Ovary (tissue), 9 donors: ENCODE measurements around the gene WFDC1. TPM values are rescaled to one million over a fixed set of nuclear protein-coding genes. Genes with fewer than 3 reads are reported as not detected.

ENCODE experiments used
- DNase-seq, 5 donors: peaks; one replicate each; pipeline ENCODE4 v3.0.0-alpha.2; 2019 to 2020
- H3K27ac ChIP-seq, 2 donors: fragments of 200-600 bp; one replicate each; pipeline versions ENCODE4 v1.5.1 to v1.8.0; 2019 to 2022
- H3K27me3 ChIP-seq: fragments of 200-600 bp; one replicate; pipeline ENCODE4 v1.8.0; 2022
- H3K36me3 ChIP-seq: fragments of 200-600 bp; sonication (generic); one replicate; pipeline ENCODE4 v1.5.1; 2019
- H3K4me1 ChIP-seq: one replicate; pipeline ENCODE4 v1.8.1; 2013; ENCODE audit warnings: mild to moderate bottlenecking, moderate library complexity; ENCODE audit not compliant: insufficient read depth
- H3K4me3 ChIP-seq: fragments of 200-600 bp; sonication (generic); one replicate; pipeline ENCODE4 v1.5.1; 2017
- H3K9me3 ChIP-seq, 2 donors: fragments of 200-600 bp in 1 of 2; sonication (generic) in 1 of 2; one replicate each; pipeline versions ENCODE4 v1.5.1 to v1.8.1; 2013 to 2019; ENCODE audit warnings: mild to moderate bottlenecking in 1 of 2, moderate library complexity in 1 of 2
- EP300 ChIP-seq: sonication (generic); formaldehyde crosslinking; IDR thresholded peaks from one replicate; pipeline ENCODE4 v1.6.1; 2017; ENCODE audit warnings: antibody characterized with exemption
- POLR2A ChIP-seq: fragments of 450-650 bp; IDR thresholded peaks from one replicate; pipeline ENCODE4 v1.6.1; 2017; ENCODE audit warnings: antibody characterized with exemption, mild to moderate bottlenecking, moderate library complexity
- WGBS, 3 donors: extraction: QIAGEN DNeasy Blood & Tissue Kit in 1 of 3; methylation state at CpG; one replicate each; pipeline versions ENCODE4 v1.1.5 to v1.1.7; 2013 to 2017; 5-methylcytosine and 5-hydroxymethylcytosine counted together
- intact Hi-C, 4 donors: fragments of 100-400 bp; cut with DNase I; formaldehyde crosslinking; loops; one replicate each; pipeline versions ENCODE4 v1.11.0 to v1.15.1; 2022 to 2023
- polyA plus RNA-seq, 2 donors: library from polyadenylated mRNA; stranded (reverse); fragments of 200-250 nt in 1 of 2; fragments of 350-450 nt in 1 of 2; fragmentation: Illumina TruSeq in 1 of 2; extraction: RNeasy Lipid Tissue Mini Kit (QIAGEN cat#74804) in 1 of 2; gene quantifications; one replicate each; pipeline ENCODE4 v1.2.3, GENCODE V29; 2013 to 2014
- total RNA-seq, 7 donors: library from RNA; depleted of rRNA in 2 of 7; stranded (reverse); fragments of >200 nt in 2 of 7; fragmentation: NEBNext Ultra II Directional in 3 of 7; extraction: Animal tissue kit (Norgen Biotek cat#: 25700) in 3 of 7; gene quantifications; one replicate each; pipeline versions ENCODE4 v1.1.0 to v1.2.4, GENCODE V29; 2016 to 2023
- TF ChIP-seq, protein P1 (sequence below), 3 donors: fragments of 450-650 bp in 2 of 3; fragments of 200-600 bp in 1 of 3; IDR thresholded peaks; one replicate each; pipeline versions ENCODE4 v1.5.1 to v1.8.0; 2016 to 2022; ENCODE audit warnings: antibody characterized with exemption in 3 of 3, mild to moderate bottlenecking in 1 of 3
- donor health status: DM: no; HTN: no; CAD: no; lungs with moderate emphysema.
- donor health status: DM: no; HTN: no; CAD: no.
- donor health status: Bipolar disorder and iron deficiency.
- donor health status: DM: yes; HTN: yes; CAD: no.
- donor health status: DM: no; HTN: no; CAD: no.
- donor health status: DM: yes; HTN: yes; CAD: no.

The WFDC1 gene
- total and polyA plus RNA-seq, 9 donors, result 0.57 to 10.7 (median 2.1) TPM

DNA sequence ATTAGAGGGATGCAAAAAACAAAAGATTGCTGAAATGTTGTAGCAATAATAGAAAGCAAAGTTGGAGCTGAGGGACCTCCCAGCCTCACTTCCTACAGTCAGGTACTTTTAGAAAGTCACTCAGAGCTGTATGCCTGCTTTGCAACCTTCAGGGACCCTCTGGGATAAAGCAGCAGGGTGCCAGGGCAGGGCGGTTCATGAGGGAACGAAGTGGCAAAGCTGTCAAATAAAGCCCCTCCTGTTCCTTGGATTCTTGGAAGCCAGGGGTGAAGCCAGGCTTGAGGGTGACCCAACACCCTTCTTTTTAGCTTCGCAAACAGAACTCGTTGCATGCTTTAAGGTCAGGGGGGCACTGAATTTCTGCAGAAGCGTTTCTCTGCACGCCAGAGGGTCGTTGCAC, 74.4 kb downstream of the WFDC1 start:
- H3K36me3 ChIP-seq, result no peaks in the 10 kb centered on the region
- WGBS, 3 donors, result 64 to 70% (median 69%) methylated on average over 7 of the region's 7 CpGs
- no peaks in the 10 kb centered on the region for H3K9me3 ChIP-seq
- TF ChIP-seq POLR2A (no peak), EP300 (no peak)
- TF ChIP-seq, protein P1, sequence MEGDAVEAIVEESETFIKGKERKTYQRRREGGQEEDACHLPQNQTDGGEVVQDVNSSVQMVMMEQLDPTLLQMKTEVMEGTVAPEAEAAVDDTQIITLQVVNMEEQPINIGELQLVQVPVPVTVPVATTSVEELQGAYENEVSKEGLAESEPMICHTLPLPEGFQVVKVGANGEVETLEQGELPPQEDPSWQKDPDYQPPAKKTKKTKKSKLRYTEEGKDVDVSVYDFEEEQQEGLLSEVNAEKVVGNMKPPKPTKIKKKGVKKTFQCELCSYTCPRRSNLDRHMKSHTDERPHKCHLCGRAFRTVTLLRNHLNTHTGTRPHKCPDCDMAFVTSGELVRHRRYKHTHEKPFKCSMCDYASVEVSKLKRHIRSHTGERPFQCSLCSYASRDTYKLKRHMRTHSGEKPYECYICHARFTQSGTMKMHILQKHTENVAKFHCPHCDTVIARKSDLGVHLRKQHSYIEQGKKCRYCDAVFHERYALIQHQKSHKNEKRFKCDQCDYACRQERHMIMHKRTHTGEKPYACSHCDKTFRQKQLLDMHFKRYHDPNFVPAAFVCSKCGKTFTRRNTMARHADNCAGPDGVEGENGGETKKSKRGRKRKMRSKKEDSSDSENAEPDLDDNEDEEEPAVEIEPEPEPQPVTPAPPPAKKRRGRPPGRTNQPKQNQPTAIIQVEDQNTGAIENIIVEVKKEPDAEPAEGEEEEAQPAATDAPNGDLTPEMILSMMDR (IDR thresholded peaks at IDR 0.05), result no peak
- intact Hi-C loops, result no loop called here
- no peaks in the 10 kb centered on the region for H3K4me1 ChIP-seq
- no peak overlapping the region for H3K4me3 ChIP-seq
- H3K27ac ChIP-seq, result no peak overlapping the region
- no peak for DNase-seq
- no peaks in the 10 kb centered on the region for H3K27me3 ChIP-seq

DNA sequence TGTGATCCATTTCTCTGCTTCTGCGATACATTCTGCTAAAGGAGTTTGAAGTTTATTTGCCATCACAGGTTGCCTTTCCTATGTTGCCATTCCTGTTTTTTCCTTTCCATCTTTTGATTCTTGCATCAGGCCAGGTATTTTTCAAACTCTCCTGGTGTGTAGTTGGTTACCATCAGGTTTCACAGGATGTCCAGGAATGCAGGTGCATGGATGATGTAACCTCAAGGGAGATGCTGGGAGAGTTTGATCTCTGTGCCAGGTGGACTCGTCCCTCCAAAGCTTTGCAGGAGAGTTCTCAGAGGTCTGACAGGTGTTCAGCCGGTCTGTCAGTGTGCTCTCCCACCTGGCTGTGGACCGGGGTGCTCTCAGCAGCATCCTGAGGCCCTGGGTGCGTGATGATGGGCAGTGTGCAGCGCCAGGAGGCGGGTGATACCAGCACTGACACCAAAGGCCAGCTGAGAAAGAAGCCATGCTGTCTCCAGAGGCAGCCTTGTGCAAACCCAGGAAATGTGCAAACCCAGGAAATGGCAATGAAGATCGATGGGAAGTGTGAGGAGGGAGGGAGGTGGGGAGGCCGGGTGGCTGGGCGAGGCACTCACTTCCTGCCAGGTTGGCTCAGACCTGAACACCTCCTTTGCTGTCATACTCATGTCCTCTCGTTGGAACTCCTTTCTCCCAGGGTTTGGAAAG, 75.4 kb downstream of the WFDC1 start:
- H3K4me1 ChIP-seq, result no peaks in the 10 kb centered on the region
- intact Hi-C loops, result no loop called here
- WGBS, 3 donors, result 71 to 73% (median 73%) methylated on average over 11 of the region's 11 CpGs
- no peaks in the 10 kb centered on the region for H3K9me3 ChIP-seq
- no peak overlapping the region for H3K27ac ChIP-seq
- TF ChIP-seq, protein P1 (IDR thresholded peaks at IDR 0.05), result no peak
- TF ChIP-seq EP300, result no peak
- no peak for TF ChIP-seq POLR2A
- H3K27me3 ChIP-seq, result no peaks in the 10 kb centered on the region
- no peaks in the 10 kb centered on the region for H3K36me3 ChIP-seq
- no peak overlapping the region for H3K4me3 ChIP-seq
- no peak for DNase-seq

DNA sequence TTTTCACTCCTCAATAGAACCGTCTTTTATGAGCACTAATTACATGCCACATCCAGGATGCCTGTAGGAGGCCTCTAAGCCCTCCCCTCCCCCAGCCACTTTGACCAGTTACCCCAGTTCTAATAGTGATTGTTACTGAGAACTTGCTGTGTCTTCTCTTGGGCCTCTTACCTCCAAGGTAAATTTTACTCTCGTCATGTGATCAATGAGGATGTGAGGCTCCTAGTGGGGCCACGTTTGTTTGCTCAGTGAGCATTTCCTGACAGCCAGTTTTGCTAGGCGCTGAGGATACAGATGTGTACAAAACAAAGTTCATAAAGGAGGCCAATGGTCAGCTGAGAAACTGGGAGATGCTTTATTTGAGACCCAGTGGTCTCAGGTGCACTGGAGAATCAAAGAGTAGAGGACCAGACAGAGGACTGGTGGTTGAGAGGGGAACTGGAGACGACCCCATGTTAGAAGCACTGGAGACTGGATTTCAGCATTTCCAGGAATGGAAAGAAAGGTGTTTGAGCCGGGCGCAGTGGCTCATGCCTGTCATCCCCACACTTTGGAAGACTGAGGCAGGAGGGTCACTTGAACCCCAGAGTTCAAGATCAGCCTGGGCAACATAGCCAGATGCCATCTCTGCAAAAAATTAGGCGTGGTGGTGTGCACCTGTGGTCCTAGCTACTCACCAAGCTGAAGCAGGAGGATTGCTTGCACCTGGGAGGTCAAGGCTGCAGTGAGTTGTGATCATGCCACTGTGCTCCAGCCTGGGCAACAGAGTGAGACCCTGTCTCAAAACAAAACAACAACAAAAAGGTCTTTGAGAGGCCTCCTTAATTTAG, 76.3 kb downstream of the WFDC1 start:
- H3K9me3 ChIP-seq, result no peaks in the 10 kb centered on the region
- no peaks in the 10 kb centered on the region for H3K27me3 ChIP-seq
- no peaks in the 10 kb centered on the region for H3K4me1 ChIP-seq
- 75 to 84% (median 84%) methylated on average over 8 of the region's 8 CpGs for WGBS, 3 donors
- H3K4me3 ChIP-seq, result no peak overlapping the region
- H3K36me3 ChIP-seq, result no peaks in the 10 kb centered on the region
- no peak for DNase-seq
- intact Hi-C loops, result no loop called here
- TF ChIP-seq EP300 (no peak), POLR2A (no peak)
- TF ChIP-seq, protein P1 (IDR thresholded peaks at IDR 0.05), result no peak
- H3K27ac ChIP-seq, result no peak overlapping the region

DNA sequence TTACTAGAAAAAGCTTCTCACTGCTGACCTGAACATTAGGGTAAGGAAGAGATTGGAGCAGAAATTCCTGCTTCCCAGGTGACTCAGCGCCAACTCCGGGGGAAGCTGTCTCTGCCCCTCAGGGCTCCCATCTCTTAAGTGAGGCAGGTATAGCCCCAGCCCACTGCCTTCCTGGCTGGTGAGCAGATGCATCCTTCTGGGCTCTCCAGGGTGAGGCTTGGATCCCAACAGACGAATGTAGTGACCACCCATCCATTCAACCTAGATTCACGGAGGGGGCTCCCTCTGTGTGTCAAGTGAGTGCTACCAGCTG, 76.8 kb downstream of the WFDC1 start:
- no peak for DNase-seq
- H3K9me3 ChIP-seq, result no peaks in the 10 kb centered on the region
- H3K27me3 ChIP-seq, result no peaks in the 10 kb centered on the region
- no peak overlapping the region for H3K4me3 ChIP-seq
- H3K4me1 ChIP-seq, result no peaks in the 10 kb centered on the region
- 59 to 73% (median 63%) methylated on average over 4 of the region's 4 CpGs for WGBS, 3 donors
- H3K27ac ChIP-seq, result no peak overlapping the region
- no peaks in the 10 kb centered on the region for H3K36me3 ChIP-seq
- TF ChIP-seq, protein P1 (IDR thresholded peaks at IDR 0.05), result no peak
- TF ChIP-seq POLR2A (no peak), EP300 (no peak)
- intact Hi-C loops, result no loop called here
